ENCODE measurements around the gene TRPC4AP.

The TRPC4AP gene

GRCh38 chr20:35004749-35005462, 87.7 kb downstream of the TRPC4AP start:
- TF ChIP-seq POLR2AphosphoS5 (IDR thresholded peaks at IDR 0.05; ENCODE audit: low read depth, low read length) (no peak), REST (IDR thresholded peaks at IDR 0.05; ENCODE audit: insufficient read depth in 1 of 2, low read depth in 2 of 2, low read length in 2 of 2) (no peak), FOXP2 (optimal IDR thresholded peaks at IDR 0.05; ENCODE audit: borderline replicate concordance, extremely low read depth, extremely low read length, insufficient read depth) (no peak), SIN3A (IDR thresholded peaks at IDR 0.05; ENCODE audit: borderline replicate concordance, insufficient read depth, low read length) (no peak), TAF1 (IDR thresholded peaks at IDR 0.05; ENCODE audit: borderline replicate concordance, insufficient read depth, low read length) (no peak)

DNA sequence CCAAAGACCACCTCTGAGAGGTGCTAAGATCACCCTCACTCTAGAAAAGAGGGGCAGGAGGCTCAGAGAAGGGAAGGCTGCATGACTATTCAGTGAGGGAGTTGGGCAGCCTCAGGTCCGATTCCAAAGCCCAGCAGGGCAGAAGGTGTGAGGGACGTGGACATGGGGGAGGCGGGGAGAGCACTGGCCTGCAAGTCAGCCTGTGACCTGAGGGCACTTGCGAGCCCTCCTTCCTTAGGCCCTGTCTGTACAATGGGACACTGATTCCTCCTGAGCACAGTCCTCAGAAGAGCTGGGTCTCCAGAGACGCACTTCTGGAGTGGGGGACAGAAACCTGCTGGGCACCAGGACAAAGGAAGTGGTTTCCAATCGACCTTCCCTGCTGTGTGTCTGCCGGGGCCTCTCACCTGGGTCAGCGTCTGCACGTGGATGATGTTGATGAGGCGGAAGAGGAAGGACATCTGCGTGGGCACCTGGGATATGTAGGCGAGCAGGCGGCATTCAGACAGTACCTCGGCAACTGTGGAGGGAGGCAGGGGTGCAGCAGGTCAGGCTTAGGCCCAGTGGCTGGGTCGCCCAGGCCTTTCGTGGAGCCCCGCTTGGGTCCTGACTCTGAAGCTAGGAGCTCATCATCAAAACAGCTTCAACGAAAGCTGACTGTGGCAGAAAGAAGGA, 88.4 kb downstream of the TRPC4AP start:
- no peak for TF ChIP-seq REST (IDR thresholded peaks at IDR 0.05; ENCODE audit: insufficient read depth in 1 of 2, low read depth in 2 of 2, low read length in 2 of 2)
- no peak for TF ChIP-seq SIN3A (IDR thresholded peaks at IDR 0.05; ENCODE audit: borderline replicate concordance, insufficient read depth, low read length)
- no peak for TF ChIP-seq FOXP2 (optimal IDR thresholded peaks at IDR 0.05; ENCODE audit: borderline replicate concordance, extremely low read depth, extremely low read length, insufficient read depth)
- TF ChIP-seq POLR2AphosphoS5 (IDR thresholded peaks at IDR 0.05; ENCODE audit: low read depth, low read length): no peak
- TF ChIP-seq TAF1 (IDR thresholded peaks at IDR 0.05; ENCODE audit: borderline replicate concordance, insufficient read depth, low read length): no peak

DNA sequence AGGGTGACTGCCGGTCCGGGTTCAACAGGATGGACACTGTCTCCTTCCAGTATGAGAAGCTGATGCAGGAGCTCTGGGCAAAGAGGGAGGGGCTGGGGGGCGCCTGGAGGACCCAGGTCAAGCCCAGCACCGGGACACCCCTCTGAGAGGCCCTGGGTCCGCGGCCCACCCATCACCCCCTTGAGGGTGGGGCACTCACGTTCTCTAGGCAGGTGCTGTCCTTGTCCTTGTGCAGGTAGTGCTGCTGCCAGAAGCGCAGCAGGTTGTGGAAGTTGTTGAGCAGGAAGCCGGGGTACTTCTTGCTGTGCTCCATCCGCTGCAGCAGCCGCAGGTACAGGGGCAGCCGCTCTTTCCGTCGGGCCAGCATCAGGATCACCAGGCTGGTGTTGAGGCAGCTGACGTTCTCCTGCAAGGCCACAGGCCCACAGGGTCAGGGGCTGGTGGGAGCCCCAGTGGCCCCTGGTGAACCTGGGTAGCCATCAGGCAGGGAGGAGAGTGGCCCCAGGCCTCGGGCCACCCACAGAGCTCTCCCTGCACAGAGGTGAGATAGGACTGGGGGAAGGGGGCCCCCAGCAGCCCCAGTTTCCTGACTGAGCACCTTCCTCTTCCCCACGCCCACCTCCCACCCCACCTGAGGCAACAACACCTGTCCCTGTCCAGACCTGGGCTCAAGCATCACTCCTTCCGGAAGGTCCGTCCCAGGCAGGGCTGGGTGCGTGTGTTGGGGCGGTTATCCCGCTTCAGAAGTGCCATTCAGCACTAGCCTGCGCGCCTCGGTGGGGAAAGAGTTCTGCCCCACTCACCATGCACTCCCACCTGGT, 89.2 kb downstream of the TRPC4AP start:
- TF ChIP-seq FOXP2 (optimal IDR thresholded peaks at IDR 0.05; ENCODE audit: borderline replicate concordance, extremely low read depth, extremely low read length, insufficient read depth): no peak

DNA sequence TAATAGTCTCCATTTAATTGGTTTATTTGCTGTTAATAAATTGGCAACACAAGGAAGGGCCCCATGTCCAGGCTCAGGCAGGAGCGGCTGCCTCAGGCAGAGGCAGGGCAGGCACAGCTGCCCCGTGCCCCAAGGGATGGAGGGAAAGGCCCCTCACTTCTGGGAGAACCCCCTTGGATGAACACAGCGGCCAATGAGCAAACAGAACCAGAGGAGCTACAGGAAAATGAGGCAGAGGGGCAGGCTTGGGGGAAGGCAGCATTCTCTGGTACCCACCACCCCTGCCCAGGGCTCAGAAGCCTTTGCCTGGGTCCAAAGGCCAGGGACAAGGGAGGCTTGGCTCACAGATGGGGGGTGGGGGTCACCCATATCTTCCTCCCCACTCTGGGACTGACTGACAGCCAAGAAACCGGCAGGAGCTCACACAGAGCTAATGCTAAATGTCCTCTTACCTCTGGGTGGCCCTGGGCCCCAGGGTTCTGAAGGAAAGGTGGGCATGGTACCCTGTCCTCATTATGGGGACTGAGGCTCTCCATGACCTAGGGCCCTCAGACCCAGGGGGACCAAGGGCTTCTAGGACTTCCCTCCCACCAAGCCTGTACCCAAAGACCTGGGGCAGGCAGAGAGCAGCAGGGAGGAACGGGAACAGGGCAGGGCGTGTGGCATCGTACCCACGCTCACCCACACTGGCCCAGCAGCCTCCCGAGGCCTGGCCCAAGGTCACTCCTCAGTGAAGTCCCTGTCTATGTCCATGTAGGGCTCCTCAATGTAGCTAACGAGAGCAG, 90.0 kb downstream of the TRPC4AP start:
- TF ChIP-seq REST (IDR thresholded peaks at IDR 0.05; ENCODE audit: insufficient read depth in 1 of 2, low read depth in 2 of 2, low read length in 2 of 2): no peak
- no peak for TF ChIP-seq FOXP2 (optimal IDR thresholded peaks at IDR 0.05; ENCODE audit: borderline replicate concordance, extremely low read depth, extremely low read length, insufficient read depth)
- TF ChIP-seq TAF1 (IDR thresholded peaks at IDR 0.05; ENCODE audit: borderline replicate concordance, insufficient read depth, low read length): no peak
- TF ChIP-seq POLR2AphosphoS5 (IDR thresholded peaks at IDR 0.05; ENCODE audit: low read depth, low read length): no peak
- TF ChIP-seq SIN3A (IDR thresholded peaks at IDR 0.05; ENCODE audit: borderline replicate concordance, insufficient read depth, low read length): no peak

Measured in PFSK-1 (cell line).